ENCODE data around the gene EPHA8.

GRCh38 chr1:22600071-22600816 lies 37.0 kb downstream of the EPHA8 start:
- TF ChIP-seq EZH2 (IDR thresholded peaks at IDR 0.05; ENCODE audit: insufficient read depth, poor library complexity, severe bottlenecking) (no peak), EZH2phosphoT487 (IDR thresholded peaks at IDR 0.05; ENCODE audit: insufficient read depth, low read depth) (no peak)

All from GM23248 (cell line).